Peyer's patch (tissue), 4 donors: ENCODE data around the gene PPP2R5E. TPM values are rescaled to one million over a fixed set of nuclear protein-coding genes. Genes with fewer than 3 reads are reported as not detected.

Experiments
- DNase-seq, 3 donors: peaks; one replicate each; pipeline ENCODE4 v3.0.0-alpha.2; 2017 to 2019
- H3K27ac ChIP-seq, 4 donors: fragments of 200-600 bp; sonication (generic); one replicate each; pipeline ENCODE4 v1.5.1; 2016 to 2019
- H3K27me3 ChIP-seq, 2 donors: fragments of 200-600 bp; sonication (generic); one replicate each; pipeline ENCODE4 v1.5.1; 2019
- H3K36me3 ChIP-seq, 3 donors: fragments of 200-600 bp; sonication (generic); one replicate each; pipeline ENCODE4 v1.5.1; 2016 to 2019
- H3K4me1 ChIP-seq, 4 donors: fragments of 200-600 bp; sonication (generic); one replicate each; pipeline ENCODE4 v1.5.1; 2016 to 2019
- H3K4me3 ChIP-seq, 4 donors: fragments of 200-600 bp; sonication (generic); 1 replicate in 3 of 4; 2 replicates in 1 of 4; pipeline ENCODE4 v1.5.1; 2016 to 2019; ENCODE audit warnings: mild to moderate bottlenecking in 1 of 4
- H3K9me3 ChIP-seq, 4 donors: fragments of 200-600 bp; sonication (generic); one replicate each; pipeline ENCODE4 v1.5.1; 2016 to 2019; ENCODE audit warnings: mild to moderate bottlenecking in 1 of 4
- POLR2A ChIP-seq, 2 donors: fragments of 450-650 bp; IDR thresholded peaks; one replicate each; pipeline ENCODE4 v1.5.1; 2017; ENCODE audit warnings: antibody characterized with exemption in 2 of 2, mild to moderate bottlenecking in 2 of 2, moderate library complexity in 2 of 2
- total RNA-seq, 4 donors: library from RNA; depleted of rRNA; stranded (reverse); fragments of >200 nt; gene quantifications; one replicate each; pipeline ENCODE4 v1.1.0, GENCODE V29; 2016
- TF ChIP-seq, protein P1 (sequence below), 6 experiments: fragments of 450-650 bp in 4 of 6; fragments of 200-600 bp in 2 of 6; sonication (generic) in 1 of 6; IDR thresholded peaks; one replicate each; pipeline ENCODE4 v1.5.1; 2017 to 2019; ENCODE audit warnings: antibody characterized with exemption in 6 of 6, mild to moderate bottlenecking in 3 of 6, moderate library complexity in 1 of 6

The PPP2R5E gene
- total RNA-seq, 4 donors from 2014 or later = 14.9 to 19.3 (median 17.0) TPM

- no peak for DNase-seq
- no peaks in the 10 kb centered on the region for H3K27me3 ChIP-seq
- H3K27ac ChIP-seq = no peak overlapping the region
- no peak overlapping the region for H3K4me3 ChIP-seq
- H3K4me1 ChIP-seq = no peaks in the 10 kb centered on the region
- H3K9me3 ChIP-seq = no peaks in the 10 kb centered on the region
- TF ChIP-seq, protein P1, sequence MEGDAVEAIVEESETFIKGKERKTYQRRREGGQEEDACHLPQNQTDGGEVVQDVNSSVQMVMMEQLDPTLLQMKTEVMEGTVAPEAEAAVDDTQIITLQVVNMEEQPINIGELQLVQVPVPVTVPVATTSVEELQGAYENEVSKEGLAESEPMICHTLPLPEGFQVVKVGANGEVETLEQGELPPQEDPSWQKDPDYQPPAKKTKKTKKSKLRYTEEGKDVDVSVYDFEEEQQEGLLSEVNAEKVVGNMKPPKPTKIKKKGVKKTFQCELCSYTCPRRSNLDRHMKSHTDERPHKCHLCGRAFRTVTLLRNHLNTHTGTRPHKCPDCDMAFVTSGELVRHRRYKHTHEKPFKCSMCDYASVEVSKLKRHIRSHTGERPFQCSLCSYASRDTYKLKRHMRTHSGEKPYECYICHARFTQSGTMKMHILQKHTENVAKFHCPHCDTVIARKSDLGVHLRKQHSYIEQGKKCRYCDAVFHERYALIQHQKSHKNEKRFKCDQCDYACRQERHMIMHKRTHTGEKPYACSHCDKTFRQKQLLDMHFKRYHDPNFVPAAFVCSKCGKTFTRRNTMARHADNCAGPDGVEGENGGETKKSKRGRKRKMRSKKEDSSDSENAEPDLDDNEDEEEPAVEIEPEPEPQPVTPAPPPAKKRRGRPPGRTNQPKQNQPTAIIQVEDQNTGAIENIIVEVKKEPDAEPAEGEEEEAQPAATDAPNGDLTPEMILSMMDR (IDR thresholded peaks at IDR 0.05) = no peak
- TF ChIP-seq POLR2A (IDR thresholded peaks at IDR 0.05) = no peak
- H3K36me3 ChIP-seq = peaks cover 0 to 4% (median 0%) of the 10 kb centered on the region in 3 donors
Measured at GRCh38 chr14:63499701-63500250, 43.4 kb downstream of the PPP2R5E start.

- H3K36me3 ChIP-seq = peaks cover 0 to 4% (median 0%) of the 10 kb centered on the region in 3 donors
- H3K27me3 ChIP-seq = no peaks in the 10 kb centered on the region
- H3K9me3 ChIP-seq = no peaks in the 10 kb centered on the region
- no peaks in the 10 kb centered on the region for H3K4me1 ChIP-seq
- H3K27ac ChIP-seq = no peak overlapping the region
- no peak for TF ChIP-seq POLR2A (IDR thresholded peaks at IDR 0.05)
- TF ChIP-seq, protein P1 (IDR thresholded peaks at IDR 0.05) = no peak
- no peak overlapping the region for H3K4me3 ChIP-seq
- no peak for DNase-seq
Measured at GRCh38 chr14:63496837-63497400, 46.3 kb downstream of the PPP2R5E start.

- H3K4me1 ChIP-seq = no peaks in the 10 kb centered on the region
- no peaks in the 10 kb centered on the region for H3K27me3 ChIP-seq
- H3K36me3 ChIP-seq = peaks cover 0 to 4% (median 0%) of the 10 kb centered on the region in 3 donors
- TF ChIP-seq, protein P1 (IDR thresholded peaks at IDR 0.05) = no peak
- no peak for DNase-seq
- no peak overlapping the region for H3K4me3 ChIP-seq
- no peaks in the 10 kb centered on the region for H3K9me3 ChIP-seq
- H3K27ac ChIP-seq = no peak overlapping the region
Measured at GRCh38 chr14:63493246-63493645, 49.9 kb downstream of the PPP2R5E start.

DNA sequence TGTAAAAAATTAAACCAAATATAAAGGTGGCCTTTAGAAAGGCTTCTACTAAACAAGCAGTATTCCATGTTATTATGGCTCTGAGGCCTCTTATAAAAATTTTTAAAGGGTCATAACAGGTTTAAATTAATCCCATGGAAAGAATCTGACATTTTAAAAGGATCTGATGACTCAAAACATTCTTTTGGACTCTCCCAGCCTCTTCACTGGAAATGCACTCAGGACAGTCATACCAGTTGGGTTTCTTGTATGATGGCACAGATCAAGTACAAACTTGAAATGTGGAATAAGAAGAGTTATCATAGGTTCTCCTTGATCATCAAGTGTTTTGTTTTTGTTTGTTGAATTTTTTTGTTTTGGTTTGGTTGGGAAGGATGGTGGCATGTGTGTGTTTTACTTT lies 50.8 kb downstream of the PPP2R5E start:
- Histone ChIP-seq H3K4me3 (no peak overlapping the region), H3K27ac (no peak overlapping the region), H3K9me3 (no peaks in the 10 kb centered on the region), H3K27me3 (no peaks in the 10 kb centered on the region), H3K36me3 (peaks cover 0 to 2% (median 0%) of the 10 kb centered on the region in 3 donors), H3K4me1 (no peaks in the 10 kb centered on the region)
- TF ChIP-seq POLR2A (IDR thresholded peaks at IDR 0.05) = no peak
- TF ChIP-seq, protein P1 (IDR thresholded peaks at IDR 0.05) = no peak
- no peak for DNase-seq

- no peak overlapping the region for H3K27ac ChIP-seq
- no peak for TF ChIP-seq POLR2A (IDR thresholded peaks at IDR 0.05)
- TF ChIP-seq, protein P1 (IDR thresholded peaks at IDR 0.05) = no peak
- H3K4me1 ChIP-seq = peaks cover 0 to 8% (median 0%) of the 10 kb centered on the region in 4 donors
- no peak overlapping the region for H3K4me3 ChIP-seq
- H3K9me3 ChIP-seq = no peaks in the 10 kb centered on the region
- H3K27me3 ChIP-seq = no peaks in the 10 kb centered on the region
- DNase-seq = no peak
- H3K36me3 ChIP-seq = no peaks in the 10 kb centered on the region
Measured at GRCh38 chr14:63487724-63488123, 55.5 kb downstream of the PPP2R5E start.
